ENCODE data around the gene ZNF488.
"Not testable (repeated sequence)": the region's sequence is repeated elsewhere in the genome, so short reads cannot be mapped to it uniquely, and the experiment has no call there.

Gene ZNF488

DNA sequence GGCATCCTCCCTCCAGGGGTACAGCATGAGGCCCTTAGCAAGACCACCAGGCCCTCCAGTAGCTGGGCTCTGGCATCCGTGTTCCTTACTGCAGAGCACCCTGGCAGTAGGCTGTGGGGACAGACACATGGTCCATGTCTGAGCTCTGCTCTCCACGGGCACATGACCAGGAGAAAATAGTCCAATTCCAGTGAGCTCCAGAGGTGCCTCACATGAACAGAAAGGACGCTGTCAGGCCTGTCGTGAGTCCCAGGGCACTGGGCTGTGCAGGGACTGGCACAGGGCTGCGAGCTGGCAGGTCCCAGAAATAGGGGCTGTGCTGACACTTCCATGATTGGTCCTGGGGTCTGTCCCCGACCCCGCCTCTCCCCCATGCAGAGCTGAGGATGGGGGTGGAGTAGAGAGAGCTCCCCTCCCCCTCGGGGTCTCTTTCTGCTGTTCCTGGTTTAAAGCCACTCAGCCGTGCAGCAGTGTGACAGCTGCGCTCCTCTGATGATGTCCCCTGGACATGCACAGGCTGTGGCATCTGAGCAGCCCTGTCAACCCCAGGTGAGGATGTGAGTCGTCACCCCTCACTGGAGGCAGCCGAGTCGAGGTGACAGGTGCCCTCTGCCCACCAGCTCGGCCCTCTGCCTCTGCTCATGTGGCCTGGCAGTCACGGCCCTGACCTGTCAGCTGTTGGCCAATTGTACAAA is 25.2 kb upstream of the ZNF488 start:
- DNase-seq = no peak

- no peak for DNase-seq
Measured at GRCh38 chr10:47408606-47409005, 24.5 kb upstream of the ZNF488 start.

- DNase-seq = no peak
Measured at GRCh38 chr10:47406870-47407691, 23.0 kb upstream of the ZNF488 start.

DNA sequence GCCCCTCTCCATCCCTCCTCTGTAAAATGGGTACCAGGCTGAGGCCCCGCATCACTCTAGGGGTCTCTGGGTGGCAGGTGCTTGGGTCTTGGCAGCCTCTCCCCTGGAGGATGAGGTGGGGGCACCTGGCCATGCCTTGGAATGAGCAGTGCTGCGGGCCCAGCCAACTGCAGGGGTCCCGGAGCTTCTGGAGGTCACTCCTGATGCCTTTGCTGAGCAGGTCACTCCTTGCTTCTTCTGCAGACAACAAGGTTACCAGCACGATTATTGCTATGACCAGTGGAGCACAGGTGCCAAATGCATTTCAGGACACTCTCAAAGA is 22.4 kb upstream of the ZNF488 start:
- DNase-seq = no peak

- no peak for DNase-seq
Measured at GRCh38 chr10:47405857-47406547, 21.9 kb upstream of the ZNF488 start.

GRCh38 chr10:47404937-47405336 is 20.8 kb upstream of the ZNF488 start:
- DNase-seq = no peak

DNA sequence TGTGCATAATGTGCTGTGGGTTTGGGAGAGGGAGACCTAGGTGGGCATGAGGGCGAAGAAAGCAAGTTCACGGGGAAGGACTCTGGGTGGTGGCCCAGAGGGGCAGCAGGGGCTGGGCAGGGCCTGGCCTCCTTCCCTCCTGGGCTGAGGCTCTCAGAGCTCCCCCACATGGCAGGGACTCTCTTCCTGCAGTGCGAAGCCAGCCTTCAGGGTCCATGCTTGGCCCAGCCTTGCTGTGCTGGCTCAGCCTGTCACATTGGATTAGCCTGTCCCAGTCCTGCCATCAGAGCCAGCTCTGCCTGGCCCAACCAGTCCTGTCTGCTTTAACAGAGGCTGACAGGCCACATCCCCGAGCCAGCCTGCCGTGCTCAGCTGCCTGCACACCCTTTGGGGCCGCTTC is 20.4 kb upstream of the ZNF488 start:
- DNase-seq = no peak

DNA sequence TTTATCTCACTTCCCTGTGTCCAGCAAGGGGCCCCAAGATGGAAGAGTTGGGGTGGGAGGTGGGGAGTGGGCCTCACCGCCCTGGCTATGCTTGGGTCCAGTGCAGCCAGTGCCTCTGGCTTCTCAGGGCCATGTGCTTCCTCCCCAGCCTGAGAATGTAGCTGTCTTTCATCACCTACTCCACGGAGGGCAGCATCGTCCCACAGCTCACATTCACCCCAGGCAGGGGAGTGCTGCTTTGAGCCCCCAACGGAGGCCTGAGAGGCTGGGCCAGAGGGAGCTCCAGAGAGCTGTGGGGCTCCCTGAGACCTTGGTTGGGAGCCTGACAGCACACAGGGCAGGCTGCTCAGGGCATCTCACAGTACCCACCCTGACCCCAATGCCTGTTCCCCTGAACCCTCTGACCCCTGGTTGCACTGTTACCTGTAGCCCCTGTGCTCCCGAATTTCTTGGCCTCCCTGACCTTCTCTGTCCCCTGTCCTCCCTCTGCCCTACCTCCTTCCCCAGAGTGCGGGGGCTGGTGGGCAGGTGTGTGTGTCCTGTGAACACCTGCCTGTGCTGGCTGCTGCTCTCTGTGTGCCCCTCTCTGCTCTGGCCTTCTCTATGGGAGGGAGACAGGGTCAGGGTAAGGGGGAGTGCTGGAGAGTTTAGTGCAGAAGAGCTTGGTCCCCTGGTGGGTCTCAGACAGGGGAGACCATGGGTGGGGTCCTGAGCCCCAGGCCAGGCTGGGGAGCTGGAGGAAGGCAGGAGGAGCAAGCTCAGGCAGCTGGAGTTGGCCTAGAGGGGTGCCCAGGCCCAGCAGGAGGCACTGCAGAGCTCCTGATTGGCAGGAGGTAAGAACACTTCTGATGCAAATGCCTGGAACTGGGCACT is 19.6 kb upstream of the ZNF488 start:
- DNase-seq = no peak

GRCh38 chr10:47402641-47403301 is 18.7 kb upstream of the ZNF488 start:
- no peak for DNase-seq

DNA sequence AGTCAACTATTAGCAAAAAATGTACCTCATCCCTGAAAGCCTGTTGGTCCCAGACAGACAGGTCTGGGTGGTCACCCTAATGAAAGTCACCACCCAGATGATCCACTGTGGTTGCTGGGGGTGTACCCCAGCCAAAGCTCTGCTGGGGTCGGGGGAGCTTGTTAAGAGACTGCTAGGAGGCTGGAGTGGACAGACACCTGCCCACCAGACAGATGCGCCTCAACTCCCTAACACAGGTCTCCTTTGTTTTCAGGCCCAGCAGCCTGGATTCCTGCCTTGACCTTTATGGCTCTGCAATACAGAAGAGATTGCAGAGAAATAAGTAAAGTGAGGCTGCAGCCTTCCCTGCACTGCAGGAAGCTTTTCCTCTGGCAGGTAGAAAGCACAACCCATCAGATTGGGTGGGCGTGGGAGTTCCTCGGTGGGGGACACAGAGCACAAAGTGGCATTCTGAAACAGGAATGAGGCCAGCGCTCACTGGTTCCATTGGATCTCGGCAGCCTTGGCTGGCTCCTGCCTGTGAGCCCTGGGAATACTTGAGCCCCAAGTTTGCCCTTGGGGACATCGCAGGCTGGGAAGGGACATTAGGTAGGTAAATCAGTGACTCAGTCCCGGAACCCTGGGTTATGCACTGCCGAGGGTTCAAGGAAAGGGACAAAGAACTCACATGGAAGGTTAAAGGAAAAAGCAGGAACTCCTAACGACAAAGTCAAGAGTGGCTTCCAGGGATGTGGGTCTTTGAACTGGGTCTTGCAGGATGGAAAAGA is 18.0 kb upstream of the ZNF488 start:
- no peak for DNase-seq

DNA sequence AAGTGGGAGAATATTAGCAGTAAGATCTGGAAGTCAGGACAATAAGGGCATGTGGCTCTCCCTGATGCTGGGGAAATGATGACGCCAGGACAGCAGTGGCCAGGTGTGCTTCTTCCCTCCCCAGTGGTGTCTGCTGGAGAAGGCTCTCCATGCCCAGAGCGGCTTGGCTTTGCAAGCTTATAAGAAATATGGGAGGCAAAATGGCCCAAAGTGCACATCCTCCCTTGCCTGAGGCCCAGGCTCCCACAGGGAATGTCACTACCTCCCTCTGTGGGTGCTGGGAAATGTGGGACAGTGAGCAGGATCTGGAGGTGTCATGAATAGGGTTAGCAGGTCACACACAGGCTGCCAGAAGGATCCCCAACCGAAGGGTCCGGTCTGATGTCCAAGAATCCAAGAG is 17.1 kb upstream of the ZNF488 start:
- no peak for DNase-seq

- no peak for DNase-seq
Measured at GRCh38 chr10:47400786-47401185, 16.7 kb upstream of the ZNF488 start.

DNA sequence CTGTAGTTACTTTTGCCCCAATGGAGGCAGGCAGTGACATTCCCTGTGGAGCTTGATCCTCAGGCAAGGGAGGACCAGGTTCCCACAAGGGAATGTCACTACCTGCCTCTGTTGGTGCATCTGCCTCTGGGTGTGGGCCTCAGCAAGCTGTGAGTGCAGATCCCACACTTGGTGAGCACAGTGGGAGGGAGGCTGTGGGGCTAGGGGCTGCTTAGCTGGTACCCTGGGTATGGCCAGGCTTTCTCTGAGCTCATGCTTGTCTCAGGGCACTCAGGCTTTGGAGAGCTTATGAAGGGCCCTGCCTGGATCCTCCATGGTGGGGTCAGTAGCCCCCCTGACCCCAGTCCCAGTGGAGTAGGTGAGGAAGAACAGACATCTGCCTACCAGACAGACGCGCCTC is 16.2 kb upstream of the ZNF488 start:
- no peak for DNase-seq

GRCh38 chr10:47397256-47397655 is 13.2 kb upstream of the ZNF488 start:
- no peak for DNase-seq

- DNase-seq = no peak
Measured at GRCh38 chr10:47396311-47396717, 12.2 kb upstream of the ZNF488 start.

GRCh38 chr10:47389619-47390018 is 5.5 kb upstream of the ZNF488 start:
- DNase-seq = no peak

DNA sequence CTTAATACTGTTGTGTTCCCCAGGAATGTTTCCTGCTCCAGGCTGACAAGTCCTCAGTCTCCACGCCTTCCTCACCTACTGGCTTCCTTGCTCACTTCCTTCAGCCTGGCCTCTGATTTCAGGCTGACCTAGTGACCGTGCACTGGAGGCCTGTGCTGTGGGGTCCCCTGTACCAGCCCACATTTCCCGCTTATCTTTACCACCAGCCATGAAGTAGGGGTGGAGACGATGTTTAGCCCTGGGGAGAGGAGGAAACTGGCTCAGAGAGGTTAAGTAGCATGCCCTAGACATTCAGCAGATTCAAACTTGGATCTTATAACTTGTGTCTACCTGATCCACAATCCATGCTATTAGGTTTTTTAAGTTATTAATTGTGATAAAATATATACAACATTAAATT is 4.8 kb upstream of the ZNF488 start:
- DNase-seq = no peak

- not testable (repeated sequence) for DNase-seq
Measured at GRCh38 chr10:47386104-47386503, 2.0 kb upstream of the ZNF488 start.

- DNase-seq = no peak
Measured at GRCh38 chr10:47383261-47384147, 589 bp downstream of the ZNF488 start.
